ENCODE data around the gene LOXL4. TPM values are rescaled to one million over a fixed set of nuclear protein-coding genes. Genes with fewer than 3 reads are reported as not detected.

The LOXL4 gene
- total RNA-seq, 2 experiments from 2014 or later, result not detected

GRCh38 chr10:98314532-98315284 is 46.7 kb upstream of the LOXL4 start:
- H3K36me3 ChIP-seq (ENCODE audit: insufficient read depth, low read length), result no peaks in the 10 kb centered on the region
- H3K36me3 Mint-ChIP-seq (ENCODE audit: low read depth), result no peaks in the 10 kb centered on the region
- no peak for TF ChIP-seq CTCF (IDR thresholded peaks at IDR 0.05)
- H3K4me3 ChIP-seq (ENCODE audit: low read length), result no peak overlapping the region
- H3K9me3 ChIP-seq (ENCODE audit: control insufficient read depth in 1 of 2, insufficient read depth in 1 of 2, low read length in 2 of 2), result no peaks in the 10 kb centered on the region
- ATAC-seq (ENCODE audit: poor library complexity) (no peak), DNase-seq (peak in 2 of 14 experiments; percentile 34 to 57)
- no peaks in the 10 kb centered on the region for H3K4me1 Mint-ChIP-seq (ENCODE audit: low read depth)
- no peak overlapping the region for H3K4me3 Mint-ChIP-seq
- H3K4me1 ChIP-seq (ENCODE audit: insufficient read depth, low read length), result no peaks in the 10 kb centered on the region
- H3K27me3 Mint-ChIP-seq, result peaks cover 48% of the 10 kb centered on the region
- peaks cover 4 to 21% of the 10 kb centered on the region in 2 experiments for H3K27me3 ChIP-seq (ENCODE audit: control insufficient read depth in 1 of 2, insufficient read depth in 2 of 2, low read length in 2 of 2)
- no peak overlapping the region for H3K27ac Mint-ChIP-seq
- intact Hi-C loops (cut with DNase I, micrococcal nuclease), result loop anchor here in 1 of 2 experiments (10.0 kb wide), 1 partner anchor 400 kb away; no protein-coding TSS in a partner anchor
- POLR2A ChIA-PET, result no interaction called here
- no peaks in the 10 kb centered on the region for H3K9me3 Mint-ChIP-seq
- no peak overlapping the region for H3K27ac ChIP-seq (ENCODE audit: low read depth in 1 of 2, low read length in 2 of 2)
- CTCF ChIA-PET, result no interaction called here

DNA sequence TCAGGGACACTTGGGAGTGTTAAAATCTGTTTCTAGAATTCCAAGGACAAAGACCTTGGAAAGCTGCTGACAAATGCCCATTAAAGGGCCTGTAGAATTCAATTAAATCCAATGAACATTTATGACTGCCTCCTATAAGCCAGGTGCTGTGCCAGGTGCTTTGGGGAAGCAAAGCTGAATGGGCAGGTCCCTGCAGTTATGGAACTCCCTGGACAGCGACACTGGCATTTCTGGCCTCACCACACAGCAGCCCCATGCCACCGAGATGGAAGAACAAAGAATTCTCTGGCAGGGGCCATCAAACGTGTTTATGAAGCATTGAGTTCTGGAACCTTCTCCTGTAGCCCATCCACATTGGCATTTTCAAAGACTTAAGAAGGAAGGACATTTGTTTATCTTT is 45.6 kb upstream of the LOXL4 start:
- intact Hi-C loops (cut with DNase I, micrococcal nuclease), result loop anchor here in 1 of 2 experiments (10.0 kb wide), 1 partner anchor 399 kb away; no protein-coding TSS in a partner anchor
- H3K4me1 ChIP-seq (ENCODE audit: insufficient read depth, low read length), result peaks cover 3% of the 10 kb centered on the region
- ATAC-seq (ENCODE audit: poor library complexity) (no peak), DNase-seq (no peak)
- POLR2A ChIA-PET, result no interaction called here
- Mint-ChIP-seq H3K9me3 (no peaks in the 10 kb centered on the region), H3K4me3 (no peak overlapping the region), H3K36me3 (ENCODE audit: low read depth) (no peaks in the 10 kb centered on the region), H3K27me3 (peaks cover 59% of the 10 kb centered on the region), H3K27ac (no peak overlapping the region), H3K4me1 (ENCODE audit: low read depth) (no peaks in the 10 kb centered on the region)
- H3K36me3 ChIP-seq (ENCODE audit: insufficient read depth, low read length), result no peaks in the 10 kb centered on the region
- peaks cover 0 to 5% of the 10 kb centered on the region in 2 experiments for H3K9me3 ChIP-seq (ENCODE audit: control insufficient read depth in 1 of 2, insufficient read depth in 1 of 2, low read length in 2 of 2)
- TF ChIP-seq CTCF (IDR thresholded peaks at IDR 0.05), result no peak
- peaks cover 10 to 28% of the 10 kb centered on the region in 2 experiments for H3K27me3 ChIP-seq (ENCODE audit: control insufficient read depth in 1 of 2, insufficient read depth in 2 of 2, low read length in 2 of 2)
- CTCF ChIA-PET, result no interaction called here
- no peak overlapping the region for H3K27ac ChIP-seq (ENCODE audit: low read depth in 1 of 2, low read length in 2 of 2)
- no peak overlapping the region for H3K4me3 ChIP-seq (ENCODE audit: low read length)

- Mint-ChIP-seq H3K9me3 (no peaks in the 10 kb centered on the region), H3K4me3 (no peak overlapping the region), H3K27ac (no peak overlapping the region), H3K27me3 (peaks cover 63% of the 10 kb centered on the region), H3K4me1 (ENCODE audit: low read depth) (no peaks in the 10 kb centered on the region), H3K36me3 (ENCODE audit: low read depth) (no peaks in the 10 kb centered on the region)
- Histone ChIP-seq H3K27ac (ENCODE audit: low read depth in 1 of 2, low read length in 2 of 2) (no peak overlapping the region), H3K9me3 (ENCODE audit: control insufficient read depth in 1 of 2, insufficient read depth in 1 of 2, low read length in 2 of 2) (peaks cover 0 to 7% of the 10 kb centered on the region in 2 experiments), H3K4me3 (ENCODE audit: low read length) (no peak overlapping the region), H3K36me3 (ENCODE audit: insufficient read depth, low read length) (no peaks in the 10 kb centered on the region), H3K27me3 (ENCODE audit: control insufficient read depth in 1 of 2, insufficient read depth in 2 of 2, low read length in 2 of 2) (peaks cover 15 to 32% of the 10 kb centered on the region in 2 experiments), H3K4me1 (ENCODE audit: insufficient read depth, low read length) (peaks cover 3% of the 10 kb centered on the region)
- POLR2A ChIA-PET, result no interaction called here
- DNase-seq (no peak), ATAC-seq (ENCODE audit: poor library complexity) (no peak)
- no peak for TF ChIP-seq CTCF (IDR thresholded peaks at IDR 0.05)
- intact Hi-C loops (cut with DNase I, micrococcal nuclease), result loop anchor here in 1 of 2 experiments (10.0 kb wide), 1 partner anchor 398 kb away; no protein-coding TSS in a partner anchor
- CTCF ChIA-PET, result no interaction called here
These were observed 44.8 kb upstream of the LOXL4 start for GRCh38 chr10:98312822-98313221.
